Measurements from ENCODE around the gene NCS1.

The NCS1 gene

DNA sequence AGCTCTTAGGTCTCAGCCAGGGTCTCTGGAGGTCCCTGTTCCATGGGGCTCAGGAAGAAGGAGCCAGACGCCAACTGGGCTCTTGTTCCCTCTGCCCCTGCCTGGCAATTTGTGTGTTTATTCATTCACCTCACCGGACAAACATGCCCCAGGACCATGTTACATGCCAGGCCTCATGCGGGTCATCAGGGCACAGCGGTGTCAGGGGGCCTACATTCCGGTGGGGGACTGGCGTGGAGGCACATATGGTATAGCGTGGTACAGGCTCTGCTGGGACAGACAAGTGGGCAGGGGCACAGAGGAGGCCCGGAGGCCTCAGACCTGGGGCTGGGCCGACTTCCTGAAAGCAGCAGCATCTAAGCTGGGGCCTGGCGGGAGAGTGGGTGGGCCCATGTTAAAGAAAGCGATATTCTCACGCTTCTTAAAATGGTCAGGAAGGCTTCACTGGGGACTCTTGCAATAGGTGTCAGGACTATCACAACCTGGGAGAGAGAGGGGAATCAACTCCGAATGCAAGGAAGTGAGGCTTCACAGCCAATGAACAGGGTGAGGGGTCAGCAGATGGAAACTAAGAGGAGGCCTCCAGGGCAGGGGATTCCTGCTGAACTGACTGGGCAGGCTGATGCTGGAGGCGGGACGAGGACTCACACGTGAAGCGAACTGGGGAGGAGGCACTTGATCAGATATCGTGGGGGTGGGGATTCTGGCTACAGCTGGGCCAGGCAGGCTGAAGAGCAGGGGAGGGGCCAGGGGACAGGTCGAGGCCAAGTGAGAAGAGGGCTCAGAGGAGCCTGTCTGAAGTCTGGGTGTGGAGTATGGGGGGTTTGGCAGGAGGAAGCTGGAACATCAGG is 41.9 kb downstream of the NCS1 start:
- ChIA-PET CTCF (interaction anchor here (1.1 kb wide), 1 partner anchor 106 kb away, joined by 3 read pairs; no protein-coding TSS in a partner anchor), POLR2A (no interaction called here)
- TF ChIP-seq, protein P1, sequence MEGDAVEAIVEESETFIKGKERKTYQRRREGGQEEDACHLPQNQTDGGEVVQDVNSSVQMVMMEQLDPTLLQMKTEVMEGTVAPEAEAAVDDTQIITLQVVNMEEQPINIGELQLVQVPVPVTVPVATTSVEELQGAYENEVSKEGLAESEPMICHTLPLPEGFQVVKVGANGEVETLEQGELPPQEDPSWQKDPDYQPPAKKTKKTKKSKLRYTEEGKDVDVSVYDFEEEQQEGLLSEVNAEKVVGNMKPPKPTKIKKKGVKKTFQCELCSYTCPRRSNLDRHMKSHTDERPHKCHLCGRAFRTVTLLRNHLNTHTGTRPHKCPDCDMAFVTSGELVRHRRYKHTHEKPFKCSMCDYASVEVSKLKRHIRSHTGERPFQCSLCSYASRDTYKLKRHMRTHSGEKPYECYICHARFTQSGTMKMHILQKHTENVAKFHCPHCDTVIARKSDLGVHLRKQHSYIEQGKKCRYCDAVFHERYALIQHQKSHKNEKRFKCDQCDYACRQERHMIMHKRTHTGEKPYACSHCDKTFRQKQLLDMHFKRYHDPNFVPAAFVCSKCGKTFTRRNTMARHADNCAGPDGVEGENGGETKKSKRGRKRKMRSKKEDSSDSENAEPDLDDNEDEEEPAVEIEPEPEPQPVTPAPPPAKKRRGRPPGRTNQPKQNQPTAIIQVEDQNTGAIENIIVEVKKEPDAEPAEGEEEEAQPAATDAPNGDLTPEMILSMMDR (IDR thresholded peaks at IDR 0.05; ENCODE audit: insufficient read depth, low read length, missing control alignments): no peak
- no peak overlapping the region for H3K4me3 ChIP-seq (ENCODE audit: low read depth, low read length)
- DNase-seq (ENCODE audit: low read depth, low spot score): no peak

DNA sequence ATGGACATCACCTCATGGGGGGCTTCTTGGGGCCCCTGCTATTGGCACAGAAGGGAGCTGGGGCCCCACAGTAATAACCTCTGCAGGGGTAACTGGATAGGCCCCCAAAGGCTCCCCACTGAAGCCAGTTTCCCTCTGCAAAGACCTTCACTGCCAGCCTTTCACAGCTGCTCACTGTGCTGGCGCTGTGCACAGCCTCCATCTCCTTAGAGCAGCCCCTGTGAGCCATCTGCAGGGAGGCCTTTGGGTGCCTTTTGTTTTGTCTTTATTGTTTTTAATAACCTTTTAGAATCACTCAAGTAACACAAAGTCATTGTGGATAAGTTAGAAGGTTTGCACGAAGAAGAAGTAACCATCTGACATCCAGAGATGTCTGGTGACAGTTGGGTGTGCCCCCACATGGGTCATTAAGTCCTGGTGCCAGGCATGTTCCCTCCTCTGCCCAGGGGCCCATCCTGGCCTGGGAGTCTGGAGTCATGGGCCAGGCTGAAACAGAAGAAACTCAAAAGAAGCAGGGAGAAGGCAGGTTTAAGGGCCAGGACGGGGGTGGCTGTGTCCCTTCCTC is 42.7 kb downstream of the NCS1 start:
- TF ChIP-seq, protein P1 (IDR thresholded peaks at IDR 0.05; ENCODE audit: insufficient read depth, low read length, missing control alignments): no peak
- CTCF ChIA-PET: interaction anchor here (1.1 kb wide), 1 partner anchor 107 kb away, joined by 3 read pairs; no protein-coding TSS in a partner anchor
- no peak overlapping the region for H3K4me3 ChIP-seq (ENCODE audit: low read depth, low read length)
- DNase-seq (ENCODE audit: low read depth, low spot score): no peak
- POLR2A ChIA-PET: no interaction called here

DNA sequence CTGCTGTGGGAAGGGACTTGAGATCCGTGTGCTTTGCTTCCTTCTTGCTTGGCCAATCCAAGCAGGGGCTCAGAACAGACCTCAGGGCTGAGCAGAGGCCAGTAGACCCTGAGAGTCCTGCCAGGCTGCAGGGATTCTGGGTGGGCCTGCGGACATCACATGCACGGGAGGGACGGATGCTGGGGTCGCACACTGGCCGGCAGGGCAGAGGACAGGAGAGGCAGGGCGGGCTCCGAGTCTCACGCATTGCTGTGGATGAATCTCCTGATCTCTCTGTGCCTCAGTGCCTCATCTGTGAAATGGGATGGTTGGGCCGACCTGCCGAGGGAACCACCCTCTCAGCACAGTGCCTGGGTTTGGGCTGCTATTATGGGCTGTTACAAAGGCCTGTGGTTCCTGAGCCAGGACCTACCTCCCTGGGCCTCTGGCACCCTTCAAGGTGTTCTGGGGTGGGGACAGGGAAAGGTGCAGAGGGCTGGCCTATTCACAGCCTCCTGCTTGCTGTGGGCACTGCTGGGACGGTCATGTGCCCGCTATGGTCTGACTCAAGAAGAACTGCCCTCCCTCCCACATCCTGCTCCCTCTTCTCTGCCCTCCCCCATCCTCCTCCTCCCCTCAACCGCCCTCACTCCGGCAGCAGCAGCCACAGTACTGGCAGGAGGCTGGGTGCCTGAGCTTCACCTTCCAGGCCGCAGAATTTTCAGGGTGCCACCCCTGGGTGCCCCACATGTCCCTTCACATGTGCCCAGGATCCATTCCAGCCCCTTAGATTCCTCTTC is 43.3 kb downstream of the NCS1 start:
- ChIA-PET CTCF (interaction anchor here (0.9 to 1.5 kb wide), 4 partner anchors 12 to 108 kb away, joined by 3 to 5 read pairs (median 4); no protein-coding TSS in a partner anchor), POLR2A (no interaction called here)
- TF ChIP-seq, protein P1 (IDR thresholded peaks at IDR 0.05; ENCODE audit: insufficient read depth, low read length, missing control alignments): no peak

DNA sequence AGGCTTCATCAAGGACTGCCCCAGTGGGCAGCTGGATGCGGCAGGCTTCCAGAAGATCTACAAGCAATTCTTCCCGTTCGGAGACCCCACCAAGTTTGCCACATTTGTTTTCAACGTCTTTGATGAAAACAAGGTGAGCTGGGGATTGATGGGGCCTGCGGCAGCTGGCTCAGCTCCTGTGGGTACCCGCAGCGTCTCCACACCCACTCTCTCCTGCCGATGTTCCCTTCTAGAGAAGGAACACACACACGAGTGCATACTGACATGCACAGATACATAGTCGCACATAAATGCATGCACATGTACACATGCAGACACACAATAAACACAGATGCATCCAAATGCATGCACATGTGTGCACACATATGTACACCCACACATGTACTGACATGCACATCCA is 45.6 kb downstream of the NCS1 start:
- TF ChIP-seq, protein P1 (IDR thresholded peaks at IDR 0.05; ENCODE audit: insufficient read depth, low read length, missing control alignments): no peak
- DNase-seq (ENCODE audit: low read depth, low spot score): no peak
- POLR2A ChIA-PET: no interaction called here
- H3K4me3 ChIP-seq (ENCODE audit: low read depth, low read length): no peak overlapping the region
- CTCF ChIA-PET: interaction anchor here (1.2 to 1.6 kb wide), 3 partner anchors 12 to 110 kb away, joined by 3 to 8 read pairs (median 5); no protein-coding TSS in a partner anchor

More for the DNA sequence above, 43.3 kb downstream of the NCS1 start:
- no peak overlapping the region for H3K4me3 ChIP-seq (ENCODE audit: low read depth, low read length)
- no peak for DNase-seq (ENCODE audit: low read depth, low spot score)

DNA sequence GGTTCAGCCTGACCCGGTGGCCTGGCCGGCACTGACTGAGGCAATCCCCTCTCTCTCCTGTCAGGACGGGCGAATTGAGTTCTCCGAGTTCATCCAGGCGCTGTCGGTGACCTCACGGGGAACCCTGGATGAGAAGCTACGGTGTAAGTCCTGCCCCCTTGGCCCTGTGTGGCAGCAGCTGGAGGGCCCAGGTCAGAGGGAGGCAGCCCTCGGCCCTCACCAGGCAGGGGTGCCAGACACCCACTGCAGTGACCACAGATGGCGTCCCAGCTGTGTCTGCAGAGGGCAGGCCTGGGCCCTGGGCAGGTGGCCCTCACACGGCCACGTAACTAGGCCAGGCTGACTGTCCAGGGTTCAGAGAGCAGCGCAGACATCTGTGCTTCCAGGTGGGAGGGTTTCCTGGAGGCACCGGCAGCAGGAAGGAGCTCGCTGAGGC is 47.5 kb downstream of the NCS1 start:
- H3K4me3 ChIP-seq (ENCODE audit: low read depth, low read length): no peak overlapping the region
- CTCF ChIA-PET: interaction anchor here (0.9 to 3.5 kb wide), 6 partner anchors 9 to 112 kb away, joined by 3 to 20 read pairs (median 6); no protein-coding TSS in a partner anchor
- POLR2A ChIA-PET: no interaction called here
- TF ChIP-seq, protein P1 (IDR thresholded peaks at IDR 0.05; ENCODE audit: insufficient read depth, low read length, missing control alignments): no peak
- DNase-seq (ENCODE audit: low read depth, low spot score): no peak

All from AG04449 (cell line).